ENCODE measurements around the gene PRH2.

PRH2 gene

GRCh38 chr12:10959804-10960203 lies 30.8 kb downstream of the PRH2 start:
- DNase-seq (ENCODE audit: low read depth in 2 of 3, low spot score in 2 of 3) = no peak

- no peak for DNase-seq (ENCODE audit: low read depth in 2 of 3, low spot score in 2 of 3)
Observed at GRCh38 chr12:10960211-10960610, 31.2 kb downstream of the PRH2 start.

DNA sequence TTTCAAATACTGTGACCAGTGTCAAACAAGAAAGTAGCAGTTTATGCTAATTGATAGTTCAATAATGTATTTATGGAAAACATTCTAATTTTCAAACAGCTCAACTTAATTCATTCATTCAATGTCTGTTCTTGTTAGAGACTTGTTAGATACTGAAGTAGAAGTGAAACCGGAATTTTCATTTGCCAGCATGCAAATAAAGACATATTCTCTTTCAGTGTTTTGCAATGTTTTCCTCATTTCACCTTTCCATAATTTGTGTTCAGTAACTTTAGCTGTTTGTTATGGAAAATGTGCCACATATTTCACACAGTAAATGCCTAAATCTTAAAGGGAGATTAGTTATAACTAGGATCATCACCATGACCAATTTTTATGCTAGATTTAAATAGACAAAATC lies 36.4 kb downstream of the PRH2 start:
- DNase-seq (ENCODE audit: low read depth in 2 of 3, low spot score in 2 of 3) = no peak

GRCh38 chr12:10966314-10966713 lies 37.3 kb downstream of the PRH2 start:
- DNase-seq (ENCODE audit: low read depth in 2 of 3, low spot score in 2 of 3) = no peak

DNA sequence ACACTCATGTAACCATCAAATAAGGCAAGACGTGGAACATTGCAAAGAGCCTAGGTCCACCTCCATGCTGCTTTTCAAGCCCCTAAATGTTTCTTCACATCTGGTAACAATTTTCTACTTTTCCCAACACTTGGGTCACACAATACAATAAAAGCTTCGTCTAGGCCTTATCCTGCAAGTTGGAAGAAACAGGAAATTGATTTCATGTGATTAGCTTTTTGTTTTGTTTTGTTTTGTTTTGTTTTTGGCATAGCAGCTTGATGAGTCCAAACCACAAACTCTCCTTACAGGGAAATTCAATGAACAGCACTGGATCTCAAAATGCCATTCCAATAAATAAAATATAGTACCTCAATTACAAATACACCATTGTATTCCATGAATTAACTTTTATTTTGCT lies 38.4 kb downstream of the PRH2 start:
- no peak for DNase-seq (ENCODE audit: low read depth in 2 of 3, low spot score in 2 of 3)

GRCh38 chr12:10968765-10969456 lies 39.9 kb downstream of the PRH2 start:
- no peak for DNase-seq (ENCODE audit: low read depth in 2 of 3, low spot score in 2 of 3)

DNA sequence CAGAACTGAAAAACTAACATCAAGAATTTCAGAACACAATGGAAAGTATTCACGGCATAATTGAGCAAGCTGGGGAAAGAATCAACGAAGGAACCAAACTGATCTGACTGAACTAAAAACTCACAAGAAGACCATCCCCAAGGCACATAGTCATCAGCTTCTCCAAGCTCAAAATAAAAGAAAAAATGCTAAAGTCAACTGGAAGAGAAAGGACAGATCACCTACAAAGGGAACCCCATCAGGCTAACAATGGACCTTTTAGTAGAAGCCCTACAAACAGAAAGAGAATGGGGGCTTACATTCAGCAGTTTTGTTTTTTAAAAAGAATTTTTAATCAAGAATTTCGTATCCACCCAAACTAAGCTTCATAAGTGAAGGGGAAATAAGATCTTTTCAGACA lies 45.9 kb downstream of the PRH2 start:
- DNase-seq (ENCODE audit: low read depth in 2 of 3, low spot score in 2 of 3) = no peak

DNA sequence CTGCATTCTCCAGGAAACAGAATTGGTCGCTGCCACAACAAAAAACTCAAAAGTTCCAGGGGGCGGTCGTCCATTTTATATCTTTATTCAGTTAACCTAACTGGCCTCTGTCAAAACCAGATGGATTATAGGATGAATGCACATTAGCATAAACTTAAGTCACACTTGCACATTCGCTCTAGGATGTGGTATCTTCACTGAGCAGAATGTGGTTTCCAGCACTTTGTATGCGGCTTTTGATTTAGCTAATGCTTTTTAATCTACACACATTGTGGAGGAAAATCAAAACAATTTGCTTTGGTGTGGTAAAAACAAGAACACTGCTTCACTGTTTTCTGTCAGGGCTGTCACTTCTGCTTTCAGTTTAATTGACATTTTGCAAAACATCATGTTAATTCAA lies 53.2 kb downstream of the PRH2 start:
- no peak for DNase-seq (ENCODE audit: low read depth in 2 of 3, low spot score in 2 of 3)

Data from activated CD8-positive, alpha-beta memory T cell treated with anti-CD3 and anti-CD28 coated beads for 48 hours (primary cell).